MM.1S (cell line): ENCODE data around the gene WDR73.

Experiments used
- CTCF ChIP-seq: fragments of 300-600 bp; sonication (generic); IDR thresholded peaks from 2 replicates; pipeline ENCODE4 v1.5.1; 2016; ENCODE audit warnings: antibody characterized with exemption, low read length, mixed read lengths
- EZH2 ChIP-seq: fragments of 300-600 bp; sonication (generic); optimal IDR thresholded peaks from 2 replicates; pipeline ENCODE3; 2017; ENCODE audit warnings: low read depth, mild to moderate bottlenecking, antibody characterized with exemption, low read length, mixed read lengths
- EZH2phosphoT487 ChIP-seq: fragments of 300-600 bp; sonication (generic); IDR thresholded peaks from 2 replicates; pipeline ENCODE4 v1.6.1; 2018; ENCODE audit warnings: antibody characterized with exemption, low read length

GRCh38 chr15:84690342-84690741 is 36.3 kb upstream of the WDR73 start:
- TF ChIP-seq CTCF (no peak), EZH2 (no peak), EZH2phosphoT487 (no peak)
